HEK293T (cell line): ENCODE measurements around the gene PCA3.

ENCODE experiments used
- BHLHE40 ChIP-seq: fragments of 450-650 bp; IDR thresholded peaks from 2 replicates; pipeline ENCODE4 v1.6.1; 2016; ENCODE audit warnings: mild to moderate bottlenecking, moderate library complexity, borderline replicate concordance
- HDGF ChIP-seq: fragments of 450-650 bp; IDR thresholded peaks from 2 replicates; pipeline ENCODE4 v1.6.1; 2017; ENCODE audit warnings: antibody characterized with exemption, borderline replicate concordance
- L3MBTL2 ChIP-seq: fragments of 450-650 bp; conservative IDR thresholded peaks from 2 replicates; pipeline ENCODE4 v1.6.1; 2016; ENCODE audit warnings: mild to moderate bottlenecking

- TF ChIP-seq HDGF (no peak), L3MBTL2 (no peak), BHLHE40 (no peak)
Measured at GRCh38 chr9:76729980-76730737, 34.1 kb upstream of the PCA3 start.
